ENCODE results near the gene CSRNP2. TPM values are rescaled to one million over a fixed set of nuclear protein-coding genes. Genes with fewer than 3 reads are reported as not detected.

CSRNP2 gene
- total RNA-seq, 1 donor from 2014 or later, result 31.2 TPM

GRCh38 chr12:51070004-51070403, 13.4 kb downstream of the CSRNP2 start:
- Mint-ChIP-seq H3K4me3 (ENCODE audit: low read depth) (no peak overlapping the region), H3K27ac (no peak overlapping the region), H3K36me3 (ENCODE audit: low read depth) (peaks cover 54% of the 10 kb centered on the region), H3K9me3 (no peaks in the 10 kb centered on the region), H3K4me1 (ENCODE audit: low read depth) (peaks cover 5% of the 10 kb centered on the region), H3K27me3 (ENCODE audit: low read depth) (no peaks in the 10 kb centered on the region)
- intact Hi-C loops (cut with micrococcal nuclease), result no loop called here
- DNase-seq (ENCODE audit: low spot score), result no peak

DNA sequence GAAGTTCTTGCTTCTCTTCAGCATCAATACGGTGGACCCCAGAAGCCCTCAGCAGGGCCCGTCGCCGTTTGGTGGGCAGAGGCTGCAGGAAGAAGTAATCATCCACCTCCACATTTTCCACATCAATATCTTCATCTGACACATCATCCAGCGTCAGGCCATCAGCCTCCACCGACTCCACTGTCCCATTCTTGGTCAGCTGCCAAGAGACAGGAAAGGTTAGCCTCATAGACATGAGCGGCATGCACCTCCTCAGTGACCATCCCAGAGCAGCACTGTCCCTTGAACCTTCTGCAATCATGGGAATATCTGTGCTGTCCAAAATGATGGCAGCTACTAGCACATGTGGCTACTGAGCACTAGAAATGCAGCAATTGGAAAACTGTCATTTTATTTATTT, 15.6 kb downstream of the CSRNP2 start:
- Mint-ChIP-seq H3K9me3 (no peaks in the 10 kb centered on the region), H3K36me3 (ENCODE audit: low read depth) (peaks cover 58% of the 10 kb centered on the region), H3K4me1 (ENCODE audit: low read depth) (peaks cover 3% of the 10 kb centered on the region), H3K27me3 (ENCODE audit: low read depth) (no peaks in the 10 kb centered on the region), H3K27ac (no peak overlapping the region), H3K4me3 (ENCODE audit: low read depth) (no peak overlapping the region)
- DNase-seq (ENCODE audit: low spot score), result no peak
- intact Hi-C loops (cut with micrococcal nuclease), result no loop called here

DNA sequence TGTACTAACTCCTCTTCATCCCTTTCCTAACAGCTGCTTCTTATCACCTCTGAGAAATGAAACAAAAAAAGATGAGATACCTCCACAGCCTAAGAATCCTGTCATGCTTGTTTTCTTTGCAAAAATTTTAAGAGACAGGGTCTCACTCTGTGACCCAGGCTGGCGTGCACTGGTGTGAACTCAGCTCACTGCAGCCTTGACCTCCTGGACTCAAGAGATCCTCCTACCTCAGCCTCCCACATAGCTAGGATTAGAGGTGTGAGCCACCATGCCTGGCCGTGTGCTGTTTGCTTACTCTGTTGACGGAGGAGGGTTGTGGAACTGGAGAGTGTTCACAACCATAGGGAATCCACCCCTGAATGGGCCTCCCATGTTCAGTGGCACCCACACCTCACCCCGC, 16.2 kb downstream of the CSRNP2 start:
- H3K4me3 Mint-ChIP-seq (ENCODE audit: low read depth), result no peak overlapping the region
- no peak for DNase-seq (ENCODE audit: low spot score)
- H3K4me1 Mint-ChIP-seq (ENCODE audit: low read depth), result peaks cover 3% of the 10 kb centered on the region
- H3K27me3 Mint-ChIP-seq (ENCODE audit: low read depth), result no peaks in the 10 kb centered on the region
- peaks cover 63% of the 10 kb centered on the region for H3K36me3 Mint-ChIP-seq (ENCODE audit: low read depth)
- intact Hi-C loops (cut with micrococcal nuclease), result no loop called here
- no peaks in the 10 kb centered on the region for H3K9me3 Mint-ChIP-seq
- H3K27ac Mint-ChIP-seq, result no peak overlapping the region

DNA sequence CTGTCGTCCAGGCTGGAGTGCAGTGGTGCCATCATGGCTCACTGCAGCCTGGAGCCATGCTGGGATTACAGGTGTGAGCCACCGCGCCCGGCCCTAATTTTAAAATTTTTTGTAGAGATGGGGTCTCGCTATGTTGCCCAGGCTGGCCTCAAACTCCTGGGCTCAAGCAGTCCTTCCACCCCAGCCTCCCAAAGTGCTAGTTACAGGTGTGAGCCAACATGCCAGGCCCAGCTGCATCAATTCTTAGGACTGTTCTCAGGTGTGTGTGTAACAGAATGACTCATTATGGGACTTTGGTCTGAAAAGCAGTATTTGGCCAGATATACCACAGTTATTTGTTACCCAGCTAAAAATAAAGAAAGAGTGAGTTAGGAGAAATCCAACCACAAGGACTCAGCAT, 17.9 kb downstream of the CSRNP2 start:
- DNase-seq (ENCODE audit: low spot score), result no peak
- H3K36me3 Mint-ChIP-seq (ENCODE audit: low read depth), result peaks cover 70% of the 10 kb centered on the region
- peaks cover 3% of the 10 kb centered on the region for H3K4me1 Mint-ChIP-seq (ENCODE audit: low read depth)
- H3K4me3 Mint-ChIP-seq (ENCODE audit: low read depth), result no peak overlapping the region
- intact Hi-C loops (cut with micrococcal nuclease), result no loop called here
- no peaks in the 10 kb centered on the region for H3K9me3 Mint-ChIP-seq
- no peaks in the 10 kb centered on the region for H3K27me3 Mint-ChIP-seq (ENCODE audit: low read depth)
- H3K27ac Mint-ChIP-seq, result no peak overlapping the region

DNA sequence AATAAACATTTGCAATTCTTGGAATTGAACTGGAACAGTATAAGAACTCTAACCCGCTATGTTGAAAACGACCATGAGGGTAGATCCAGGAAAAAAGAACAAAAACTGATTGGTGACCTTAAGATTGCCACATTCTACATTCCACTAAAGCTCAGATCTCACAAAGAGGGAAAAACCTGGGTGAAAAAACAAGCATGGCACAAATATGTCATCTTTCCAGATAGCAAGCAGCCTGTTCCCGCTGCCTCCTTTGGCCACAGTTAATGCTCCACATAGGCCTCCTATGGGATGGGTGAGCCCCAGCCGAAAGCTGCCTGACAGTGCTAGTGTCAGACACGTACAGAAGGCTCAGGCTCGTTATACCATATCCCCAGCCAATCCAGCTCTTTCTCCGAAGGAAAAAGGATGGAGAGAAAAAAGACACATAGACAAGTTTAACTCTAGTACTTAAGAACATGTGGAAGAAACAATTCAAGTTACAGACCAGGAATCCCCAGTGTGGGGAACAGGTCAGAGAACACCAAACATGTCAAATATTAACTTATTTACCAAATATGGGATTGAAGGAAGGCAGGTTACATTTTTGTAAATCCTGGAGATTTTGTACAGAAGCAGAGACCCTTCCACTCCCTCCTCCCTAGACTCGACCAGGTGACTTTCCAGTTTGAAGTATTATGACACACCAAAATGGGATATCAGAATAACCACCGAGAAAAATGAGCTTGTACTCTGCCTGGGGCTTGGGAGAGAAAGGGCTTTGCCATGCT, 20.6 kb downstream of the CSRNP2 start:
- no peak for DNase-seq (ENCODE audit: low spot score)
- peaks cover 77% of the 10 kb centered on the region for H3K36me3 Mint-ChIP-seq (ENCODE audit: low read depth)
- no peaks in the 10 kb centered on the region for H3K9me3 Mint-ChIP-seq
- peaks cover 1% of the 10 kb centered on the region for H3K4me1 Mint-ChIP-seq (ENCODE audit: low read depth)
- no peaks in the 10 kb centered on the region for H3K27me3 Mint-ChIP-seq (ENCODE audit: low read depth)
- intact Hi-C loops (cut with micrococcal nuclease), result no loop called here
- H3K4me3 Mint-ChIP-seq (ENCODE audit: low read depth), result no peak overlapping the region
- no peak overlapping the region for H3K27ac Mint-ChIP-seq

DNA sequence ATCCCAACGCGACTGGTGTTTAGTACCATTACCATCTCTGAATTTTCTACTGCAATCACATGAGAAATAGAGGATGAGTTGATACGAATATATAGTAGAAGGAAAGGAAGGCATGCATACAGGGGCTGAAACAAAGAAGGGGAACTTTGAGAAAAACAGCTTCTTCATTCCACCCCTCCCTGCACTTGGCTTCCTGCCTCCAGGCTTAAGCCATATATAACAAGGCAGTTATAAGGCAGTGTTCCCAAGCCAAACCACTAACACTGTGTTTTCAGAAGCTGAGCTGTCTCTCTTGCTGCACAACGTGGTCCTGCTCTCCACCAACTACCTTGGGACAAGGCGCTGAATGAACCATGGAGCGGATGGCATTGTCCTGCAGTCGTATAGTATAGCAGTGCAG, 24.3 kb downstream of the CSRNP2 start:
- H3K36me3 Mint-ChIP-seq (ENCODE audit: low read depth), result peaks cover 75% of the 10 kb centered on the region
- no peak overlapping the region for H3K4me3 Mint-ChIP-seq (ENCODE audit: low read depth)
- H3K27me3 Mint-ChIP-seq (ENCODE audit: low read depth), result no peaks in the 10 kb centered on the region
- H3K9me3 Mint-ChIP-seq, result no peaks in the 10 kb centered on the region
- H3K4me1 Mint-ChIP-seq (ENCODE audit: low read depth), result peaks cover under 1% of the 10 kb centered on the region
- no peak overlapping the region for H3K27ac Mint-ChIP-seq
- intact Hi-C loops (cut with micrococcal nuclease), result no loop called here
- no peak for DNase-seq (ENCODE audit: low spot score)

- no peak for DNase-seq (ENCODE audit: low spot score)
- H3K36me3 Mint-ChIP-seq (ENCODE audit: low read depth), result peaks cover 74% of the 10 kb centered on the region
- H3K27ac Mint-ChIP-seq, result no peak overlapping the region
- H3K9me3 Mint-ChIP-seq, result no peaks in the 10 kb centered on the region
- intact Hi-C loops (cut with micrococcal nuclease), result no loop called here
- no peaks in the 10 kb centered on the region for H3K27me3 Mint-ChIP-seq (ENCODE audit: low read depth)
- no peak overlapping the region for H3K4me3 Mint-ChIP-seq (ENCODE audit: low read depth)
- peaks cover 9% of the 10 kb centered on the region for H3K4me1 Mint-ChIP-seq (ENCODE audit: low read depth)
Measured at GRCh38 chr12:51056242-51056641, 27.2 kb downstream of the CSRNP2 start.

- Mint-ChIP-seq H3K27ac (no peak overlapping the region), H3K9me3 (no peaks in the 10 kb centered on the region), H3K27me3 (ENCODE audit: low read depth) (no peaks in the 10 kb centered on the region), H3K36me3 (ENCODE audit: low read depth) (peaks cover 65% of the 10 kb centered on the region), H3K4me1 (ENCODE audit: low read depth) (peaks cover 9% of the 10 kb centered on the region), H3K4me3 (ENCODE audit: low read depth) (no peak overlapping the region)
- intact Hi-C loops (cut with micrococcal nuclease), result no loop called here
- no peak for DNase-seq (ENCODE audit: low spot score)
Measured at GRCh38 chr12:51055060-51055459, 28.3 kb downstream of the CSRNP2 start.

DNA sequence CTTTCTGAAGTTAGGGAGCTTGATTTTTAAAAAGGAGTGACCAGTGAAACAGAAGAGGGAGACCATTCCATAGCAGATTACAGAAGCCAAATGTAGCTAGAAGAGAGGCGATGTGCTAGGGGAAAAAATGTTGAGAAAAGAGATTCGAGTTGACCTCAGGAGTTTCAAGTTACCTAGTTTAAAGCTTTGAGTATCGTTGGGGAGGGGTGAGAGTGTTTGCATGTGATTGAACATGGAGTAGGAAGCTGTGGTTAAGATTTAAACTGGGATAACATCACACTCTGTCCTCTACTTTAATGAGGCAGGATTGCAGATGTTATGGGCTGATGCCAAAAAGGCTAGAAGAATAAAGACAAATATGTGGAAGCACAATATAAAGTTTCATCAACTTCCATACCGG, 31.6 kb downstream of the CSRNP2 start:
- DNase-seq (ENCODE audit: low spot score), result no peak
- H3K4me3 Mint-ChIP-seq (ENCODE audit: low read depth), result peak overlapping the region; percentile 9
- no peaks in the 10 kb centered on the region for H3K27me3 Mint-ChIP-seq (ENCODE audit: low read depth)
- H3K4me1 Mint-ChIP-seq (ENCODE audit: low read depth), result peaks cover 24% of the 10 kb centered on the region
- no peaks in the 10 kb centered on the region for H3K9me3 Mint-ChIP-seq
- intact Hi-C loops (cut with micrococcal nuclease), result no loop called here
- peaks cover 47% of the 10 kb centered on the region for H3K36me3 Mint-ChIP-seq (ENCODE audit: low read depth)
- H3K27ac Mint-ChIP-seq, result peak overlapping the region; percentile 7

DNA sequence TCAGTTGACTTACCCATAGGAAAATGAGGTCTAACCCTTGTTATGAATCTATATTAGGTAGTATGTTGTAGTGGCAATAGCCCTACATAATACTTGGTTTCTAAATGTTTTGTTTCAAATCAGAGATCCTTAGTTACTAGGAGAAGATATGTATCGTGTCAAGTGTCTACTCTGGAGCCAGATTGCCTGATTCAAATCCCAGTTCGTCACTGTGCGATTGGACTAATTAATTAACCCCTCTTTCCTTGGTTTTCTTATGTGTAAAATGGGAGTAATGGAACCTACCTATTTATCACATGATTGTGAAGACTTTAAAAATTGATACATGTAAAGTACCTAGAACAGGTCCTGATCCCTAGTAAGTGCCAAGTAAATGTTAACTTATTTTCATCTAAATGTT, 33.9 kb downstream of the CSRNP2 start:
- DNase-seq (ENCODE audit: low spot score), result no peak
- Mint-ChIP-seq H3K27ac (no peak overlapping the region), H3K4me3 (ENCODE audit: low read depth) (peak overlapping the region; percentile 92), H3K4me1 (ENCODE audit: low read depth) (peaks cover 24% of the 10 kb centered on the region), H3K27me3 (ENCODE audit: low read depth) (no peaks in the 10 kb centered on the region), H3K36me3 (ENCODE audit: low read depth) (peaks cover 36% of the 10 kb centered on the region), H3K9me3 (no peaks in the 10 kb centered on the region)
- intact Hi-C loops (cut with micrococcal nuclease), result no loop called here

- intact Hi-C loops (cut with micrococcal nuclease), result loop anchor here (1.0 kb wide), 3 partner anchors 23 to 191 kb away; partner anchors contain the start of gene CSRNP2
- no peak for DNase-seq (ENCODE audit: low spot score)
- Mint-ChIP-seq H3K36me3 (ENCODE audit: low read depth) (peaks cover 29% of the 10 kb centered on the region), H3K4me3 (ENCODE audit: low read depth) (peak overlapping the region; percentile 92), H3K27me3 (ENCODE audit: low read depth) (no peaks in the 10 kb centered on the region), H3K27ac (peak overlapping the region; percentile 83), H3K4me1 (ENCODE audit: low read depth) (peaks cover 22% of the 10 kb centered on the region), H3K9me3 (no peaks in the 10 kb centered on the region)
Measured at GRCh38 chr12:51048661-51049251, 34.6 kb downstream of the CSRNP2 start.

DNA sequence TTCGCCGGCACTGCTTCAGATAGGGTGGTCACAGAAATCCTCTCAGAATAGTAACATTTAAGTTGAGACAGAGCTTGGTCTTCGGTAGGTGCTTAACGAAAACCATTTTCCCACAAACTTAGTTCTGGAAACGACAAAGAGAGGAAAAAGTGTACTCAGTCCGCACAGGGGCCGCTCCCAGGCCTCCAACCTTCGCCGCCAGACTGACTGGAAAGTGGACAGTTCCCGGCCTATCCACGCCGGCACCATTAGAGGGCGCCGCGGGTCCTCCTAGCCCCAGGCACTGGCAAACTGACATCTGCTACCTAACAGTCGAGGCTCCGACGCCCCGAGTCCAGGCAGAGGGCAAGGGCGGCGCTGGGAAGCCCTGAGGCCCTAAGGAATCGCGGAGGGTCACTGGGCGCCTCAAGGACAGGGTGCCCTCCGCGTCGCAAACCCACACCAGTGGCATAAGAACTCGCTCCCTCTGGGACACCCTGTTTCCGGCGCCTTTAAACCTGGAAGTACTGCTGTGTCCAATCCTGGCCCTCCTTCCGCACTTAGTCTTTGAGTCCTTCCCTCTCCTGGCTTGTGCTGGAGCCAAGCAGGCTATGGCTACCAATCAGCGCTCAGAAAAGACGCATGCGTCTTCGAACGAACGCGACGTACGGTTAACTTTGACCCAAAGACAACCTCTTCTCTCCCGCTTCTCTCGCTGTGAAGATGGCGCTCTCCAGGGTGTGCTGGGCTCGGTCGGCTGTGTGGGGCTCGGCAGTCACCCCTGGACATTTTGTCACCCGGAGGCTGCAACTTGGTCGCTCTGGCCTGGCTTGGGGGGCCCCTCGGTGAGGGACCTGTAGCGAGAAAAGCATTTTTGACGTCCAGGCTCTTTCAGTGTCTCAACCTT, 35.5 kb downstream of the CSRNP2 start, which contains the start of gene LETMD1:
TSS of gene LETMD1 (plus strand) at position 673 of the 886 bp plus-strand sequence. CDS start at position 703, 30 bp downstream.
- no peaks in the 10 kb centered on the region for H3K27me3 Mint-ChIP-seq (ENCODE audit: low read depth)
- H3K27ac Mint-ChIP-seq, result peak within 1 kb of the TSS; percentile 83
- peaks cover 22% of the 10 kb centered on the region for H3K4me1 Mint-ChIP-seq (ENCODE audit: low read depth)
- H3K36me3 Mint-ChIP-seq (ENCODE audit: low read depth), result peaks cover 21% of the 10 kb centered on the region
- peak; percentile 92 for DNase-seq (ENCODE audit: low spot score)
- intact Hi-C loops (cut with micrococcal nuclease), result loop anchor here (1.0 kb wide), 3 partner anchors 23 to 191 kb away; partner anchors contain the start of gene CSRNP2
- peak within 1 kb of the TSS; percentile 92 for H3K4me3 Mint-ChIP-seq (ENCODE audit: low read depth)
- no peaks in the 10 kb centered on the region for H3K9me3 Mint-ChIP-seq
